ENCODE measurements around the gene C4BPA. TPM values are rescaled to one million over a fixed set of nuclear protein-coding genes. Genes with fewer than 3 reads are reported as not detected.
A peak's percentile ranks its signal among the peaks of the same experiment; 100 is the strongest.

Gene C4BPA
- total RNA-seq, 6 donors from 2014 or later, result 39.0 to 618 (median 118) TPM

- Histone ChIP-seq H3K4me1 (no peaks in the 10 kb centered on the region), H3K27me3 (no peaks in the 10 kb centered on the region), H3K4me3 (no peak overlapping the region), H3K9me3 (no peaks in the 10 kb centered on the region), H3K27ac (no peak overlapping the region), H3K36me3 (no peaks in the 10 kb centered on the region)
- WGBS, 2 donors, result 95 to 100% methylated on average over 1 of the region's 1 CpG
- TF ChIP-seq POLR2A (IDR thresholded peaks at IDR 0.05), result no peak
- TF ChIP-seq CTCF (IDR thresholded peaks at IDR 0.05), result no peak
- no peak for DNase-seq
- ATAC-seq (ENCODE audit: low FRiP score in 2 of 2), result no peak
Observed at GRCh38 chr1:207164086-207164485, 60.1 kb downstream of the C4BPA start.

DNA sequence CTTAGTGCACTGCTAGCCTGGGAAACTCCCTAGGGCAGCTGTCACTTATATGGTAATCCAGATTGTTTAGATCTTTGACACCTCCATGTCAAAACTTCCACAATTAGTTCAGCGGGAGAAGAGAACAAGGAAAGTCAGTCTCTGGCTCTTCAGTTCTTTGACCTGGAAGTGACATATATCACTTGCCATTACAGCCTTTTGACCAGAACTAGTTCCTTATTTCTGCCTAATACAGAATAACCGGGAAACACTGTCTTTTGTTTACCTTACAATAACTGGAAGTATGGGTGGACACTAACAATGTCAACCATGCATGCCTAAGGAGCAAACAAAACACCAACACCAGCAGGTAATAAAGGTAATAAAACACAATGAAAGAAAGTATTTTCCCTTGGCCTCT lies 68.3 kb downstream of the C4BPA start:
- no peaks in the 10 kb centered on the region for H3K27me3 ChIP-seq
- H3K27ac ChIP-seq, result no peak overlapping the region
- WGBS, 2 donors, result 34 to 35% methylated on average over 2 of the region's 2 CpGs
- TF ChIP-seq CTCF (IDR thresholded peaks at IDR 0.05) (no peak), POLR2AphosphoS5 (IDR thresholded peaks at IDR 0.05) (no peak), POLR2A (IDR thresholded peaks at IDR 0.05) (no peak), EP300 (IDR thresholded peaks at IDR 0.05) (no peak)
- H3K4me3 ChIP-seq, result no peak overlapping the region
- ATAC-seq (ENCODE audit: low FRiP score in 2 of 2) (no peak), DNase-seq (no peak)
- no peaks in the 10 kb centered on the region for H3K36me3 ChIP-seq
- H3K9me3 ChIP-seq, result no peaks in the 10 kb centered on the region
- peaks cover 0 to 9% (median 5%) of the 10 kb centered on the region in 4 donors for H3K4me1 ChIP-seq

GRCh38 chr1:207172885-207173284 lies 68.9 kb downstream of the C4BPA start:
- no peaks in the 10 kb centered on the region for H3K27me3 ChIP-seq
- no peaks in the 10 kb centered on the region for H3K36me3 ChIP-seq
- DNase-seq (peak in 1 of 2 donors; percentile 26), ATAC-seq (ENCODE audit: low FRiP score in 2 of 2) (peak in 1 of 2 donors; percentile 53)
- WGBS, 2 donors, result 77 to 88% methylated on average over 4 of the region's 4 CpGs
- no peaks in the 10 kb centered on the region for H3K9me3 ChIP-seq
- peaks cover 0 to 9% (median 5%) of the 10 kb centered on the region in 4 donors for H3K4me1 ChIP-seq
- no peak overlapping the region for H3K27ac ChIP-seq
- TF ChIP-seq CTCF (IDR thresholded peaks at IDR 0.05) (no peak), POLR2A (IDR thresholded peaks at IDR 0.05) (no peak), EP300 (IDR thresholded peaks at IDR 0.05) (no peak), POLR2AphosphoS5 (IDR thresholded peaks at IDR 0.05) (no peak)
- H3K4me3 ChIP-seq, result no peak overlapping the region

DNA sequence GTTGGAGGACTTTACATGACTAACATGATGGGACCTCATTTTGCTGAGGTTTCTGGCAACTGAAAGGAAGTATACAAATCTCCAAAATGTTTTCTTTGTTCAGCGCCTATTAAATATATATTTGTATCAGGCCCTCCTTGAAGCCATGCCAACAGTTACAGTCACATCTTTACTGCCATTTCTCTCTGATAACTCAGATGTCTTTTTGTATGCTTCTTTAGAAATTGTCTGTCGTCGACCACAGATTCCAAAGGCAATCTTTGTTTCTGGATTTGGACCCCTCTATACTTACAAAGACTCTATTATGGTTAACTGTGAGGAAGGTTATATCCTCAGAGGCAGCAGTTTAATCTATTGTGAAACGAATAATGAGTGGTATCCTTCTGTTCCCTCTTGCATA lies 69.4 kb downstream of the C4BPA start:
- 86 to 89% methylated on average over 4 of the region's 4 CpGs for WGBS, 2 donors
- Histone ChIP-seq H3K27me3 (no peaks in the 10 kb centered on the region), H3K4me3 (no peak overlapping the region), H3K27ac (no peak overlapping the region), H3K36me3 (no peaks in the 10 kb centered on the region), H3K9me3 (no peaks in the 10 kb centered on the region), H3K4me1 (peaks cover 0 to 9% (median 5%) of the 10 kb centered on the region in 4 donors)
- no peak for ATAC-seq (ENCODE audit: low FRiP score in 2 of 2)
- no peak for DNase-seq
- no peak for TF ChIP-seq POLR2AphosphoS5 (IDR thresholded peaks at IDR 0.05)
- TF ChIP-seq POLR2A (IDR thresholded peaks at IDR 0.05), result no peak
- no peak for TF ChIP-seq EP300 (IDR thresholded peaks at IDR 0.05)
- no peak for TF ChIP-seq CTCF (IDR thresholded peaks at IDR 0.05)

DNA sequence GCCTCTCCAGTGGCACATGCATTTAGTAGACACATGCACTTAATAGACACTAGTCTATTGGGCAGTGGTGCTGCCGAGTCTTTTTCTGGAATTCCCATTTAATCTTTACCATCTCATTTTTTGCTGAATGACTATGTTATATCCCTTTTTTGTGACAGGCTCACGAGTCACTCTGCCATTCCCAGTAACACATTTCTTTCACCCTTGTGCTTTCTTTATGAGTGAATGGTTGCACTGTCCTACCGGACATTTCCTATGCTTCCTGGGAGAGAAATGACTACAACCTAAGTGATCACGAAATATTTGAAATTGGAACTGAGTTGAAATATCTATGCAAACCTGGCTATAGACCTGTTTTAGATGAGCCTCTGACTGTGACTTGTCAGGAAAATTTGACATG lies 70.9 kb downstream of the C4BPA start:
- TF ChIP-seq EP300 (IDR thresholded peaks at IDR 0.05) (no peak), POLR2AphosphoS5 (IDR thresholded peaks at IDR 0.05) (no peak), POLR2A (IDR thresholded peaks at IDR 0.05) (no peak), CTCF (IDR thresholded peaks at IDR 0.05) (no peak)
- Histone ChIP-seq H3K36me3 (no peaks in the 10 kb centered on the region), H3K9me3 (no peaks in the 10 kb centered on the region), H3K4me1 (peaks cover 0 to 9% (median 5%) of the 10 kb centered on the region in 4 donors), H3K27ac (no peak overlapping the region), H3K27me3 (no peaks in the 10 kb centered on the region), H3K4me3 (no peak overlapping the region)
- no peak for ATAC-seq (ENCODE audit: low FRiP score in 2 of 2)
- DNase-seq, result no peak
- 88 to 96% methylated on average over 4 of the region's 4 CpGs for WGBS, 2 donors
